HEK293 (cell line): ENCODE results near the gene PMVK.

Experiments
- FEZF1 ChIP-seq: fragments of 450-650 bp; formaldehyde crosslinking; IDR thresholded peaks from 2 replicates; pipeline ENCODE4 v1.5.1; 2016; ENCODE audit warnings: missing biosample characterization, missing genetic modification characterization
- MZF1 ChIP-seq: fragments of 450-650 bp; formaldehyde crosslinking; IDR thresholded peaks from 2 replicates; pipeline ENCODE4 v1.5.1; 2017; ENCODE audit warnings: missing biosample characterization, missing genetic modification characterization, borderline replicate concordance
- RBAK ChIP-seq: fragments of 450-650 bp; formaldehyde crosslinking; IDR thresholded peaks from 2 replicates; pipeline ENCODE4 v1.5.1; 2016; ENCODE audit warnings: missing biosample characterization, missing genetic modification characterization
- SALL2 ChIP-seq: fragments of 450-650 bp; formaldehyde crosslinking; IDR thresholded peaks from 2 replicates; pipeline ENCODE4 v1.5.0; 2017; ENCODE audit warnings: missing biosample characterization, mild to moderate bottlenecking, missing genetic modification characterization, borderline replicate concordance
- TRIM28 ChIP-seq: IDR thresholded peaks from 2 replicates; pipeline ENCODE4 v1.6.1; 2011; ENCODE audit warnings: low read length, control low read depth, borderline replicate concordance
- ZBTB1 ChIP-seq: fragments of 450-650 bp; formaldehyde crosslinking; IDR thresholded peaks from 2 replicates; pipeline ENCODE4 v1.5.1; 2016; ENCODE audit warnings: missing biosample characterization, missing genetic modification characterization
- ZBTB21 ChIP-seq: fragments of 450-650 bp; formaldehyde crosslinking; IDR thresholded peaks from 2 replicates; pipeline ENCODE4 v1.5.1; 2017; ENCODE audit warnings: missing biosample characterization, missing genetic modification characterization
- ZFP41 ChIP-seq: fragments of 450-650 bp; formaldehyde crosslinking; IDR thresholded peaks from 2 replicates; pipeline ENCODE4 v1.5.1; 2016; ENCODE audit warnings: missing biosample characterization, missing genetic modification characterization, borderline replicate concordance
- ZFP69B ChIP-seq: fragments of 450-650 bp; formaldehyde crosslinking; IDR thresholded peaks from 2 replicates; pipeline ENCODE4 v1.5.1; 2016; ENCODE audit warnings: missing biosample characterization, missing genetic modification characterization
- ZNF112 ChIP-seq: fragments of 450-650 bp; formaldehyde crosslinking; IDR thresholded peaks from 2 replicates; pipeline ENCODE4 v1.5.0; 2017; ENCODE audit warnings: missing biosample characterization, missing genetic modification characterization
- ZNF223 ChIP-seq: fragments of 450-650 bp; formaldehyde crosslinking; IDR thresholded peaks from 2 replicates; pipeline ENCODE4 v1.5.1; 2016; ENCODE audit warnings: missing biosample characterization, missing genetic modification characterization
- ZNF292 ChIP-seq: fragments of 450-650 bp; formaldehyde crosslinking; IDR thresholded peaks from 2 replicates; pipeline ENCODE4 v1.5.1; 2016; ENCODE audit warnings: low read depth, missing biosample characterization, missing genetic modification characterization, borderline replicate concordance
- ZNF324 ChIP-seq: fragments of 450-650 bp; formaldehyde crosslinking; IDR thresholded peaks from 2 replicates; pipeline ENCODE4 v1.5.1; 2016; ENCODE audit warnings: missing biosample characterization, missing genetic modification characterization
- ZNF341 ChIP-seq: fragments of 450-650 bp; formaldehyde crosslinking; IDR thresholded peaks from 2 replicates; pipeline ENCODE4; 2016; ENCODE audit warnings: low read depth, missing biosample characterization, missing genetic modification characterization
- ZNF571 ChIP-seq: fragments of 450-650 bp; formaldehyde crosslinking; IDR thresholded peaks from 2 replicates; pipeline ENCODE4 v1.5.0; 2017; ENCODE audit warnings: missing biosample characterization, missing genetic modification characterization
- ZNF623 ChIP-seq: fragments of 450-650 bp; formaldehyde crosslinking; IDR thresholded peaks from 2 replicates; pipeline ENCODE4 v1.5.1; 2016; ENCODE audit warnings: missing biosample characterization, missing genetic modification characterization
- ZNF707 ChIP-seq: fragments of 450-650 bp; formaldehyde crosslinking; IDR thresholded peaks from 2 replicates; pipeline ENCODE4 v1.5.1; 2016; ENCODE audit warnings: missing biosample characterization, missing genetic modification characterization
- ZNF76 ChIP-seq: fragments of 450-650 bp; formaldehyde crosslinking; IDR thresholded peaks from 2 replicates; pipeline ENCODE4; 2016; ENCODE audit warnings: low read depth, missing biosample characterization, missing genetic modification characterization, borderline replicate concordance
- ZNF785 ChIP-seq: fragments of 450-650 bp; formaldehyde crosslinking; IDR thresholded peaks from 2 replicates; pipeline ENCODE4 v1.5.1; 2016; ENCODE audit warnings: missing biosample characterization, missing genetic modification characterization
- TF ChIP-seq, protein P1 (sequence below): fragments of 450-650 bp; formaldehyde crosslinking; IDR thresholded peaks from 2 replicates; pipeline ENCODE4 v1.5.1; 2016; ENCODE audit warnings: missing biosample characterization, missing genetic modification characterization
- TF ChIP-seq, protein P2 (sequence below): fragments of 450-650 bp; formaldehyde crosslinking; IDR thresholded peaks from 2 replicates; pipeline ENCODE4 v1.5.1; 2016; ENCODE audit warnings: missing biosample characterization, missing genetic modification characterization
- TF ChIP-seq, protein P3 (sequence below): fragments of 450-650 bp; formaldehyde crosslinking; IDR thresholded peaks from 2 replicates; pipeline ENCODE4 v1.5.1; 2016; ENCODE audit warnings: missing biosample characterization, missing genetic modification characterization
- TF ChIP-seq, protein P4 (sequence below): fragments of 450-650 bp; formaldehyde crosslinking; IDR thresholded peaks from 2 replicates; pipeline ENCODE4 v1.5.1; 2016; ENCODE audit warnings: missing biosample characterization, missing genetic modification characterization
- TF ChIP-seq, protein P5 (sequence below): fragments of 450-650 bp; formaldehyde crosslinking; IDR thresholded peaks from 2 replicates; pipeline ENCODE4 v1.5.1; 2017; ENCODE audit warnings: missing biosample characterization, mild to moderate bottlenecking, missing genetic modification characterization, moderate library complexity
- TF ChIP-seq, protein P6 (sequence below): fragments of 450-650 bp; formaldehyde crosslinking; IDR thresholded peaks from 2 replicates; pipeline ENCODE4 v1.5.1; 2016; ENCODE audit warnings: missing biosample characterization, missing genetic modification characterization
- TF ChIP-seq, protein P7 (sequence below): fragments of 450-650 bp; formaldehyde crosslinking; IDR thresholded peaks from 2 replicates; pipeline ENCODE4 v1.5.1; 2016; ENCODE audit warnings: missing biosample characterization, missing genetic modification characterization

The PMVK gene

DNA sequence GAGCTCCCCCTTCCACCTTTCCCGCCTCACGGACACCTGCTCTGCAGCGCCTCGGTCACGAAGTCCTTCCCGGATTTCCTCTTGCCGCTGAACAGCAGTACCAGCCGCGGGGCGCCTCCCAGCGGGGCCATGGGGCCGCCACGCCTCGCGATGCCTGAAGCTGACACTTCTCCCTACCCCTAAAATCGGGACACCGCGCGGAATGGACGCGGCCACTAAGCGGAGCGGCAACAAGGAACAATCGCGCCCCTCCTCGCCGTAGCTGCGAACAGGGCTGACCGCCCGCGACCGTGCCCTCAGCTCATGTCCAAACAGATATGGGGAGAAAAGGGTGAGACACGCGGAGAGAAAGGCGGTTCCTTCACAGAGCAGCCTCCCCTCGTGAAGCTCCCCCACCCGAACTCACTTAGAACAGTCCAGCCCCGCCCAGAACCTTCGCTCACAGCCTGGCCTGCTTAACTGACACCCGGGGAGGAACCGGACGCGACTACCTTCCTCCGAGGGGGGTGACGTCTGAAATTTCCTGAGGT, at the start of gene PMVK (continued):
- TF ChIP-seq, protein P1, sequence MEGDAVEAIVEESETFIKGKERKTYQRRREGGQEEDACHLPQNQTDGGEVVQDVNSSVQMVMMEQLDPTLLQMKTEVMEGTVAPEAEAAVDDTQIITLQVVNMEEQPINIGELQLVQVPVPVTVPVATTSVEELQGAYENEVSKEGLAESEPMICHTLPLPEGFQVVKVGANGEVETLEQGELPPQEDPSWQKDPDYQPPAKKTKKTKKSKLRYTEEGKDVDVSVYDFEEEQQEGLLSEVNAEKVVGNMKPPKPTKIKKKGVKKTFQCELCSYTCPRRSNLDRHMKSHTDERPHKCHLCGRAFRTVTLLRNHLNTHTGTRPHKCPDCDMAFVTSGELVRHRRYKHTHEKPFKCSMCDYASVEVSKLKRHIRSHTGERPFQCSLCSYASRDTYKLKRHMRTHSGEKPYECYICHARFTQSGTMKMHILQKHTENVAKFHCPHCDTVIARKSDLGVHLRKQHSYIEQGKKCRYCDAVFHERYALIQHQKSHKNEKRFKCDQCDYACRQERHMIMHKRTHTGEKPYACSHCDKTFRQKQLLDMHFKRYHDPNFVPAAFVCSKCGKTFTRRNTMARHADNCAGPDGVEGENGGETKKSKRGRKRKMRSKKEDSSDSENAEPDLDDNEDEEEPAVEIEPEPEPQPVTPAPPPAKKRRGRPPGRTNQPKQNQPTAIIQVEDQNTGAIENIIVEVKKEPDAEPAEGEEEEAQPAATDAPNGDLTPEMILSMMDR (tag by site-specific recombination), result peak; percentile 99
- TF ChIP-seq, protein P2, sequence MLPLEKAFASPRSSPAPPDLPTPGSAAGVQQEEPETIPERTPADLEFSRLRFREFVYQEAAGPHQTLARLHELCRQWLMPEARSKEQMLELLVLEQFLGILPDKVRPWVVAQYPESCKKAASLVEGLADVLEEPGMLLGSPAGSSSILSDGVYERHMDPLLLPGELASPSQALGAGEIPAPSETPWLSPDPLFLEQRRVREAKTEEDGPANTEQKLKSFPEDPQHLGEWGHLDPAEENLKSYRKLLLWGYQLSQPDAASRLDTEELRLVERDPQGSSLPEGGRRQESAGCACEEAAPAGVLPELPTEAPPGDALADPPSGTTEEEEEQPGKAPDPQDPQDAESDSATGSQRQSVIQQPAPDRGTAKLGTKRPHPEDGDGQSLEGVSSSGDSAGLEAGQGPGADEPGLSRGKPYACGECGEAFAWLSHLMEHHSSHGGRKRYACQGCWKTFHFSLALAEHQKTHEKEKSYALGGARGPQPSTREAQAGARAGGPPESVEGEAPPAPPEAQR (tag by site-specific recombination), result no peak
- TF ChIP-seq ZFP69B (tag by site-specific recombination), result peak; percentile 100
- TF ChIP-seq MZF1, result 0 out of 2 replicates have a peak, but pooled peaks have one; percentile 30
- no peak for TF ChIP-seq ZNF292 (tag by site-specific recombination)
- TF ChIP-seq ZBTB21 (tag by site-specific recombination), result no peak
- TF ChIP-seq ZNF76 (tag by site-specific recombination), result peak; percentile 83; the same call in 1 of the 2 replicates
- TF ChIP-seq ZBTB1 (tag by site-specific recombination), result peak; percentile 11; the same call in 1 of the 2 replicates
- peak; percentile 11; the same call in 1 of the 2 replicates for TF ChIP-seq TRIM28
- TF ChIP-seq, protein P3, sequence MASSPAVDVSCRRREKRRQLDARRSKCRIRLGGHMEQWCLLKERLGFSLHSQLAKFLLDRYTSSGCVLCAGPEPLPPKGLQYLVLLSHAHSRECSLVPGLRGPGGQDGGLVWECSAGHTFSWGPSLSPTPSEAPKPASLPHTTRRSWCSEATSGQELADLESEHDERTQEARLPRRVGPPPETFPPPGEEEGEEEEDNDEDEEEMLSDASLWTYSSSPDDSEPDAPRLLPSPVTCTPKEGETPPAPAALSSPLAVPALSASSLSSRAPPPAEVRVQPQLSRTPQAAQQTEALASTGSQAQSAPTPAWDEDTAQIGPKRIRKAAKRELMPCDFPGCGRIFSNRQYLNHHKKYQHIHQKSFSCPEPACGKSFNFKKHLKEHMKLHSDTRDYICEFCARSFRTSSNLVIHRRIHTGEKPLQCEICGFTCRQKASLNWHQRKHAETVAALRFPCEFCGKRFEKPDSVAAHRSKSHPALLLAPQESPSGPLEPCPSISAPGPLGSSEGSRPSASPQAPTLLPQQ, result peak; percentile 100
- TF ChIP-seq ZNF707 (tag by site-specific recombination), result no peak; the same call in 1 of the 2 replicates
- no peak for TF ChIP-seq ZFP41
- TF ChIP-seq, protein P4, sequence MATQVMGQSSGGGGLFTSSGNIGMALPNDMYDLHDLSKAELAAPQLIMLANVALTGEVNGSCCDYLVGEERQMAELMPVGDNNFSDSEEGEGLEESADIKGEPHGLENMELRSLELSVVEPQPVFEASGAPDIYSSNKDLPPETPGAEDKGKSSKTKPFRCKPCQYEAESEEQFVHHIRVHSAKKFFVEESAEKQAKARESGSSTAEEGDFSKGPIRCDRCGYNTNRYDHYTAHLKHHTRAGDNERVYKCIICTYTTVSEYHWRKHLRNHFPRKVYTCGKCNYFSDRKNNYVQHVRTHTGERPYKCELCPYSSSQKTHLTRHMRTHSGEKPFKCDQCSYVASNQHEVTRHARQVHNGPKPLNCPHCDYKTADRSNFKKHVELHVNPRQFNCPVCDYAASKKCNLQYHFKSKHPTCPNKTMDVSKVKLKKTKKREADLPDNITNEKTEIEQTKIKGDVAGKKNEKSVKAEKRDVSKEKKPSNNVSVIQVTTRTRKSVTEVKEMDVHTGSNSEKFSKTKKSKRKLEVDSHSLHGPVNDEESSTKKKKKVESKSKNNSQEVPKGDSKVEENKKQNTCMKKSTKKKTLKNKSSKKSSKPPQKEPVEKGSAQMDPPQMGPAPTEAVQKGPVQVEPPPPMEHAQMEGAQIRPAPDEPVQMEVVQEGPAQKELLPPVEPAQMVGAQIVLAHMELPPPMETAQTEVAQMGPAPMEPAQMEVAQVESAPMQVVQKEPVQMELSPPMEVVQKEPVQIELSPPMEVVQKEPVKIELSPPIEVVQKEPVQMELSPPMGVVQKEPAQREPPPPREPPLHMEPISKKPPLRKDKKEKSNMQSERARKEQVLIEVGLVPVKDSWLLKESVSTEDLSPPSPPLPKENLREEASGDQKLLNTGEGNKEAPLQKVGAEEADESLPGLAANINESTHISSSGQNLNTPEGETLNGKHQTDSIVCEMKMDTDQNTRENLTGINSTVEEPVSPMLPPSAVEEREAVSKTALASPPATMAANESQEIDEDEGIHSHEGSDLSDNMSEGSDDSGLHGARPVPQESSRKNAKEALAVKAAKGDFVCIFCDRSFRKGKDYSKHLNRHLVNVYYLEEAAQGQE (tag by site-specific recombination), result peak; percentile 56; the same call in 1 of the 2 replicates
- no peak for TF ChIP-seq ZNF571
- no peak for TF ChIP-seq FEZF1
- TF ChIP-seq ZNF112 (tag by site-specific recombination), result no peak
- no peak for TF ChIP-seq ZNF223 (tag by site-specific recombination)
- no peak for TF ChIP-seq SALL2 (tag by site-specific recombination)
- TF ChIP-seq, protein P5, sequence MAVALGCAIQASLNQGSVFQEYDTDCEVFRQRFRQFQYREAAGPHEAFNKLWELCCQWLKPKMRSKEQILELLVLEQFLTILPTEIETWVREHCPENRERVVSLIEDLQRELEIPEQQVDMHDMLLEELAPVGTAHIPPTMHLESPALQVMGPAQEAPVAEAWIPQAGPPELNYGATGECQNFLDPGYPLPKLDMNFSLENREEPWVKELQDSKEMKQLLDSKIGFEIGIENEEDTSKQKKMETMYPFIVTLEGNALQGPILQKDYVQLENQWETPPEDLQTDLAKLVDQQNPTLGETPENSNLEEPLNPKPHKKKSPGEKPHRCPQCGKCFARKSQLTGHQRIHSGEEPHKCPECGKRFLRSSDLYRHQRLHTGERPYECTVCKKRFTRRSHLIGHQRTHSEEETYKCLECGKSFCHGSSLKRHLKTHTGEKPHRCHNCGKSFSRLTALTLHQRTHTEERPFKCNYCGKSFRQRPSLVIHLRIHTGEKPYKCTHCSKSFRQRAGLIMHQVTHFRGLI, result no peak; the same call in 1 of the 2 replicates
- TF ChIP-seq, protein P6, sequence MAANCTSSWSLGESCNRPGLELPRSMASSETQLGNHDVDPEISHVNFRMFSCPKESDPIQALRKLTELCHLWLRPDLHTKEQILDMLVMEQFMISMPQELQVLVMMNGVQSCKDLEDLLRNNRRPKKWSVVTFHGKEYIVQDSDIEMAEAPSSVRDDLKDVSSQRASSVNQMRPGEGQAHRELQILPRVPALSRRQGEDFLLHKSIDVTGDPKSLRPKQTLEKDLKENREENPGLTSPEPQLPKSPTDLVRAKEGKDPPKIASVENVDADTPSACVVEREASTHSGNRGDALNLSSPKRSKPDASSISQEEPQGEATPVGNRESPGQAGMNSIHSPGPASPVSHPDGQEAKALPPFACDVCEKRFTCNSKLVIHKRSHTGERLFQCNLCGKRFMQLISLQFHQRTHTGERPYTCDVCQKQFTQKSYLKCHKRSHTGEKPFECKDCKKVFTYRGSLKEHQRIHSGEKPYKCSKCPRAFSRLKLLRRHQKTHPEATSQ (tag by site-specific recombination), result peak; percentile 83
- no peak for TF ChIP-seq ZNF785 (tag by site-specific recombination)
- TF ChIP-seq ZNF623 (tag by site-specific recombination), result peak; percentile 20; the same call in 1 of the 2 replicates
- no peak for TF ChIP-seq RBAK (tag by site-specific recombination)
- peak; percentile 95 for TF ChIP-seq ZNF341 (tag by site-specific recombination)
- TF ChIP-seq, protein P7, sequence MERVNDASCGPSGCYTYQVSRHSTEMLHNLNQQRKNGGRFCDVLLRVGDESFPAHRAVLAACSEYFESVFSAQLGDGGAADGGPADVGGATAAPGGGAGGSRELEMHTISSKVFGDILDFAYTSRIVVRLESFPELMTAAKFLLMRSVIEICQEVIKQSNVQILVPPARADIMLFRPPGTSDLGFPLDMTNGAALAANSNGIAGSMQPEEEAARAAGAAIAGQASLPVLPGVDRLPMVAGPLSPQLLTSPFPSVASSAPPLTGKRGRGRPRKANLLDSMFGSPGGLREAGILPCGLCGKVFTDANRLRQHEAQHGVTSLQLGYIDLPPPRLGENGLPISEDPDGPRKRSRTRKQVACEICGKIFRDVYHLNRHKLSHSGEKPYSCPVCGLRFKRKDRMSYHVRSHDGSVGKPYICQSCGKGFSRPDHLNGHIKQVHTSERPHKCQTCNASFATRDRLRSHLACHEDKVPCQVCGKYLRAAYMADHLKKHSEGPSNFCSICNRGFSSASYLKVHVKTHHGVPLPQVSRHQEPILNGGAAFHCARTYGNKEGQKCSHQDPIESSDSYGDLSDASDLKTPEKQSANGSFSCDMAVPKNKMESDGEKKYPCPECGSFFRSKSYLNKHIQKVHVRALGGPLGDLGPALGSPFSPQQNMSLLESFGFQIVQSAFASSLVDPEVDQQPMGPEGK, result peak; percentile 89
- peak; percentile 80 for TF ChIP-seq ZNF324 (tag by site-specific recombination)
